ENCODE measurements around the gene FBN3.

The FBN3 gene

DNA sequence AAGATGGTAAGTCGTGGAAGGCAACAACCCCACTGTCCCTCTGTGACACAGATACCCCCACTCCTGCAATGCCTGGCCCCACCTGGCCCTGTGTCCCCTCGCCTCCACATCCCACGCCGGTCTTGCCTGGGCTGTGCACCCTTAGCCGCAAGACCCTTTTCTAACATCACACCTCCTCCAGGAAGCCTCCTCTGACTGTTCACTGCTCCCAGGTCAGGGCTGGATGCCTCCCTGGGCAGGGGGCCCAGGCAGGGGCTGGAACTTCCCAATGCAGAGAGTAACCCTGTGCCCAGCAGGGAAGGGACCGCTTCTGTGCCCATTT is 1.3 kb downstream of the FBN3 start:
- DNase-seq, result no peak

DNA sequence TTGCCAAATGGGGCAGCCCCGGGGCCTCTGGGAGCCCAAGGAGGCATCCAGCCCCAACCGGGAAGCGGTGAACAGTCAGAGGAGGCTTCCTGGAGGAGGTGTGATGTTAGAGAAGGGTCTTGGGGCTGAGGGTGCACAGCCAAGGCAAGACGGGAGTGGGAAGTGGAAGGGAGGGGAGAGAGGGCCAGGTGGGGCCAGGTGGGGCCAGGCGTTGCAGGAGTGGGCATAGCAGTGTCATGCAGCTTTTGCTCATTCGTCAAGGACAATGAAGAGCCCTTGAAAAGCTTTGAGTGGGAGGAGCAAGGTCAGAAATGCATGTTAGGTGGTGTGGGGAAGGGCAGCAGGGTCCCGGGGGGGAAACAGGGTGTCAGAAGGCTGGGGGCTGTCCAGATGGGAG is 1.8 kb downstream of the FBN3 start:
- DNase-seq, result no peak

DNA sequence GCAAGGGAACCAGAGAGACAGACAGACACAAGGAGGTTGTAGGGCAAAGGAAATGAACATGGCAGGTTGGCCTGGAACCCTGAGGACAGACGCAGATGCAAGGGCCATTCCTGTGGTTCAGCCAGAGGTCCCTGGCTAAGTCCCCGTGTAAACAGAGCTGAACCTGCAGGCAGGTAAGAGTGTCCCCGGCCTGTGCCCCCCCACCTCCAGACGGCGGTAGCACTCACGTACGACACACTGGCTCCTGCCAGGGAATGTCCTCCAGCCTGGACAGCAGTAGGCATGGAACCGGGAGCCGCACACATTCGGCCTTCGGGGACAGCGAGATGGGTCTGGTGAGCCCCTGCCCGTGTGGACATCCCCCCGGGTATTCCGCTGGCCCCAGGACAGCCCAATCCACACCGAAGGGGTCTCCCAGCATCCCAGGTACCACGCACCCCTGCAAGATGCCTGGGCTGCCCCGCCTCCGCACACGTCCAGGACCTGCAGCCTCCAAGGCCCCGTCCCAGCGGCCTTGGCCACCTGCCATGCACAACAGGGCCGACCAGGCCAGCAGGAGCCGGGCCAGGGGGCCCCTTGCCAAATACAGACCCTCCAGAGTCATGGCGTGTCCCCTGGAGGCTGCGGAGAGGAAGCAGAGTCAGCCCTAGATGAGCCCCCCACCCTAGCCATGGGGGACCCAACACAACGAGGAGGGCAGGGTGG is 2.4 kb downstream of the FBN3 start:
- DNase-seq, result no peak

DNA sequence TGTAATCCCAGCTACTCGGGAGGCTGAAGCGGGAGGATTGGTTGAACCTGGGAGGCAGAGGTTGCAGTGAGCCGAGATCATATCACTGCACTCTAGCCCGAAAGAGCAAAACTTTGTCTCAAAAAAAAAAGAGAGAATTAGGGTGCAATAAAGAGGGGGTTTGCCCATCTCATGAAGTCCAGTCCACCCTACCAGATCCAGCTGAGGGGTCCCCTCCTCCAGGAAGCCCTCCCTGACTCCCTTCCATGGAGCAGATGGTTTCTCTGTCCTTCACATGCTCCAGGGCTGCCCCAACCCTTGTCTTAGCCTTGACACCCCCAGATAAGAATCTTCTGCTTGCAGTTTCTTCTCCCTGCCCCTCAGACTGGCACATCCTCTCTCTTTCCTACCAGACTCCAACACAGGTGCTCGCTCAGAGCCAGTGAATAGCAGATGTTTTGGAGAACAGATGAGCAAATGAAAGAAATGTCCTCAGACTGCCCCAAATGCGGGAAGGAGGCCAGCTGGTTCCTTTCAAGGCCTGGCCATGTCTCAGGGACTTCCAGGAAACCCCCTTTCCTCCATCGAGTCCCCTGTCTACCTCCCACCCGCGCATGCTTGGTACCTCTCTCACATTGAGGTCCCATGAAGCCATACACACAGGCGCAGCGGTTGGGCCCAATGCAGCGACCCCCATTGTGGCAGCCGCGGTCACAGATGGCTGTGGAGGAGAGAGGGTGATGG is 5.0 kb downstream of the FBN3 start:
- no peak for DNase-seq

DNA sequence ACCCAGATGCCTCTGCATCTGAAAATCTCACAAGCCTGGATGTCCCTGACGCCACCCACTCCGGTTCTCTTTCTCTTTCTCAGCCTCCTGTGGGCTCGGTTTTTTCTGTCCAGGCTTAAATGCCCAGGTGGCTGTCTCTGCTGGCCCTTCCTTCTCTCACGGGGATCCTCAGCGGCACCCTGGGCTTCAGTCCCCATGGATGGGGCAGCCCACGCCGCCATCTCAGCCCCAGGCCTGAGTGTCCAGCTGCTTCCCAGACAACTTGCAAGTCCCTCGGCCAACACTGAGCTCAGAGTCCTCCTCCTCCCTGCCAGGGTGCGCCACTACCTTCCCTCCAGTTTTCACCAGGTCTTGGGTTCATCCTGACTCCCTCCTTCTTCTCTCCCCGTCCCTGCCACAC is 6.4 kb downstream of the FBN3 start:
- no peak for DNase-seq

DNA sequence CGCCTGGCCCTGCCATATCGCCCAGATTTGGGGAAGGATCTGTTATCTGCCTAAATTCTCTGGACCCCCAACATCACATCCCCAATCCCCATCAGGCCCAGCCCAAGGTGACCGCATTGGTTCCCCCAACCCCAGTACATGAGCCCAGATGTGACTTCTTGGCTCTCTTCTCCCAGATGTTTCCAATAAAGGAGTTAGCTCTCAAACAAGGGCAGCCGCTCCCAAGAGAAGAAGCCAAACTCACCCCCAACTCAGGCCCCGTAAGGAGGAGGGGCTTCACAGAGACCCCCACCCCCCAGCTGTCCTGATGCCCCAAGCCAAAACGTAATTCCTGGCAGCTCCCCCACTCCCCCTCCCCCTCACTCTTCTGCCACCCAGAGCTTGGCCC is 6.9 kb downstream of the FBN3 start:
- no peak for DNase-seq

DNA sequence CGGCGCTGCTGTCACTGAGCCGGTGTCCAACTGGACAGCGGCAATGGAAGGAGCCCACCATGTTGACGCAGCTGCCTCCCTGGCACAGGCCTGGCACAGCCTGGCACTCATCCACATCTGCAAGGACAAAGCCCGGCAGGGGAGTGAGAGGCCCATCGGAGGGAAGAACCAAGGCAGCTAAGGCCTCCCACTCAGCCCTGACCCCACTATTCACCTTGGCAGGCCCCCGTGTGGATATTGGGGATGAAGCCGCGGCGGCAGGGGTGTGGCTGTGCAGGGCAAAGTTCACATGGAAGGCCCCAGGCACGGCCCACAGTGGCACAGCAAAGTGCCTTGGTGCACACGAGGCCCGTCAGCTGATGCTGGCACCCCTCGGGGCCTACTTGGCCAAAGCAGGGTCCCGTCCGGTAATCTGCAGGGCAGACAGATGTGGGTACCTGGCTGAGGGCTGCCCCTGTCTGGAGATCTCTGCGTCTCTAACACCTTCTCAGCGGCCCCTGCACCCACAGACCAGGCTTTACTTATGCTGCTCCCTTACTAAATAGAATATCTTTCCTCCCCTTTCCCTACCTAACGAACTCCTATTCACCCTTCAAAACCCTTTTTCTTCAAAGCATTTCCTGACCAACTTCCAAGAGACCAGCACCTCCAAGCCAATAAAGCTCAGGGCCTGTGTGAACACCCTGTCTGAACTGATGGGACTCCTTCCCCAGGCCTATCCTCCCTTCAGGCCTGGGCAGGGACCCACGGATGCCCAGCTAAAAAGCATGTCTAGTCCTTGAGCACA is 7.5 kb downstream of the FBN3 start:
- no peak for DNase-seq

DNA sequence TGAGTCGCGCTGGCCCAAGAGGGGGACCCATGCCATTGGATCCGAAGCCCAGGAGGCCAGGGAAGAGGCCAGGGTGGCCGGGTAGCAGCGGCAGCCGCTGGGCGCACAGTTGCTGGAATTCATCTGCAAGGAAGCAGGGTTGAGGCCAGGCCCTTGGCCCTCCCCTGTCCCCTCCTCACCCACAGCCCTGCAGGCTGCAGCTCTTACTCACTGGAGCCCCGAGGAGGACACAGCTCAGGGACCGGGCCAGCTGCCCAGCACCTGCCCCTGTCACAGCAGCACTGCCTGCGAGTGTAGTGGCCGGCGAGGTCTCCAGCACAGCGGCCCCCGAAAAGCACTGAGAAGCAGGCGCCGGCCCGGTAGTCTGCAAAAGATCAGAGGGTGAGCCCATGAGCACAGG is 11.2 kb downstream of the FBN3 start:
- no peak for DNase-seq

DNA sequence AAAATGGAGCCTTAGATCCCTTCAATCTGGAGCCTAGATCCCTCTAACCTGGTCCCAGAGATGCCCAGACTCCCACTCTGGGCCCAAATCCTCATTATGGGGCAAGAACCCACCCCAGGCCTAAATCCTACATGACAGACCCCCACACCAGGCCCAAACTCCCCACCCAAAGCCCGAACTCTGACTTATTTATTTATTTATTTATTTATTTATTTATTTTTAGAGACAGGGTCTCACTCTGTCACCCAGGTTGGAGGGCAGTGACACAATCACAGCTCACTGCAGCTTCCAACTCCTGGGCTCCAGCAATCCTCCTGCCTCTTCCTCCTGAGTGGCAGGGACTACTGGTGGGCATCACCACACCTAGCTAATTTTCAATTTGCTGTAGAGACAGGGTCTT is 12.0 kb downstream of the FBN3 start:
- DNase-seq, result no peak

DNA sequence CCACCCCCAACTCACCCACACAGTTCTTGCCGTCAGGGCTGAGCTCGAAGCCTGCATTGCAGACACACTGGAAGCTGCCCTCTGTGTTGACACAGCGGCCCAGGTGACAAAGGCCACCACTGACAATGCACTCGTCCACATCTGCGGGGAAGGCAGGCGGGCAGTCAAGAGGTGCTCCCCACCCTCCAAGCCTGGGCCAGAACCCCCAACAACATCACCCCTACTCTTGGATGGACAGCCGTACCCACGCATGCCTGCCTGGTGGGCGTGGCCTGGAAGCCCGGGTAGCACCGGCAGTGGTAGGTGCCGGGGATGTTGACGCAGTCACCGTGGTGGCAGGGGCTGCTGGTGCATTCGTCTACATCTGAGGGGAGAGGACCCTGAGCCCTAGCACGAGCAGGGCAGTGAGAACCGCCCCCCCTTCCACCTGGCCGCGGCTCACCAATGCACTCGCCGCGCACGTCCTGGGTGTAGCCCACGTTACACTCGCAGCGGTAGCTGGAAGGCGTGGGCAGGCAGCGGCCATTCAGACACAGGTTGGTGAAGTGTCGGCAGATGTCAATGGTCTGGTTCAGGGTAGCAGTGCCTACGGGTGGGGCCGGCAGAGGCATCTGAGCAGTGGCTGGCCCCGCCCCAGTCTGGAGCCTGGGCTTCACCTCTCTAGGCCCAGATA is 13.3 kb downstream of the FBN3 start:
- DNase-seq, result no peak

DNA sequence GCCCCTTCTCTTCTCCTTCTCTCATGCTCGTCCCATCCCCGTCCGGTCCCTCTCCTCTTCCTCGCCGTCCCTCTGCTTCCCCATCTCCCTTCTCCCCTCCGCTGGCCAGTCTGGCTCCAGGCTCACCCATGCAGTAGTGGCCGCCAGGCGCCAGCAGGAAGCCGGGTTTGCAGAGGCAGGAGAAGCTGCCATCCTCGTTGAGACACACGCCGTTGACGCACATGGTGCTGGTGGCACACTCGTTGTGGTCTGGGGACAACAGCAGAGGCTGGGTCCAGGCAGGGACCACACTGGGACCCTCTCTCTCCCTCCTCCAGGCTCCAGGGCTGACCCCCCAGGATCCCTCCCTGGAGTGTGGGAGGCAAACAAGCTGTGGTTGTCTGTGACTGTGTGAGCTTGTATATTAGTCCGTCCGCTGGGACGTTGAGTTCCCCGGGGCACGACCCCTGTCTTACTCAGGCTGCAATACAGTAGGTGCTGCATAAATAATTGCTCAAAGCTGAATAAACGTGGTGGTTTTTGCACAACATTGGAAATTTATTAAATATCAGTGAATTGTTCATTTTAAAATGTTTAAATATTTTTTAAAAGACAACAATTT is 16.4 kb downstream of the FBN3 start:
- DNase-seq, result no peak

DNA sequence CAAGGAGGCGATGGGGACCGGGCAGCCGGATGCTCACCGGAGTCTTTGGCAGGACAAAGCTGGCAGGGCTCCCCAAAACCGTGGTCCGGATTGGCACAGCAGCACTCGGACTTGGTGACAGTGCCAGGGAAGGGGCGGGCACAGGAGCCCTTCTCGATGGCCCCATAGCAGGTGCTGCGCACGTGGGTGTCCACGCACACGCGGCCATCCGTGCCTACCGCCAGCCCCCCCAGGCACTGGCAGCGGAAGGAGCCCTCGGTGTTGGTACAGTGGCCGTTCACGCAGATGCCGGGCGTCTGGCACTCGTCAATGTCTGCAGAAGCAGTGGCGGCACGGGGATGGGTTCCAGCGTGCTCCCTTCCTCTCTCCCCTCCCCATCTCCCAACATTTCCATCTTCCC is 17.9 kb downstream of the FBN3 start:
- DNase-seq, result no peak

DNA sequence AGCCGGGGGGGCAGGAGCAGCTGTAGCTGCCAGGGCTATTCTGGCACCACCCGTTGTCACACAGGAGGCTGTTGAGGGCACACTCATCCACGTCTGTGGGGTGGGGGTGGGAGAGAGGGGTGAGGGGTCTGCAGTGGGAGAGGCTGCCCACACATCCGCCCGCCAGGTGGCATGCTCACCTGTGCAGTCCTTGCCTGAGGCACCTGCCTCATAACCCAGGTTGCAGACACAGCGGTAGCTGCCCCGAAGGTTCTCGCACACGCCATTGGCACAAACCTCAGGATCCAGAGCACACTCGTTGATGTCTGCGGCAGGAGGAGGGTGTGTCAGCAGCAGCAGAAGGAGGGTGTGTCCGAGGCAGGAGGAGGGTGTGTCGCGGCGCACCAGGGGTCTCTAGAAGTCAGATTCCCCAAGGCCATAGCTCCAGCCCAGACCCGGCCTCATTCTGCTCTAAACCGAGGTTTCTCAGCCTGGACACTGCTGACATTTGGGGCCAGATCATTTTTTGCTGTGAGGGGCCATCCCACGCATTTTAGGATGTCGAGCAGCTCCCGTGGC is 20.3 kb downstream of the FBN3 start:
- no peak for DNase-seq

DNA sequence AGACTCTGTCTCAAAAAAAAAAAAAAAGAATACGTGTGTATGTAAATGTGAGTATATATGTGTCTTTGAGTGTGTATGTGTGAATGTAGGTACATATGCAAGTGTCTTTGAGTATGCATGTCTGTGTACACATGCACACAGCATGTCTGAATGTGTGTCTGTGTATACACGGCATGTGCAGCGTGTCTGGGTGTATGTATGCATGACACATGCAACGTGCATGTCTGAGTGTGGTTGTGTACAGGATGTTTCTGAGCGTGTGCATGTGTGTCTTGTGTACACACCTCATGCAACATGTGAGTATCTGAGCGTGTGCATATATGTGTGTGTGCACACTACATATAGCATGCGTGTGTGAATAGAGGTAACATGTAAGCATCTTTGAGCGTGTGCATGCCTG is 20.8 kb downstream of the FBN3 start:
- DNase-seq, result no peak

DNA sequence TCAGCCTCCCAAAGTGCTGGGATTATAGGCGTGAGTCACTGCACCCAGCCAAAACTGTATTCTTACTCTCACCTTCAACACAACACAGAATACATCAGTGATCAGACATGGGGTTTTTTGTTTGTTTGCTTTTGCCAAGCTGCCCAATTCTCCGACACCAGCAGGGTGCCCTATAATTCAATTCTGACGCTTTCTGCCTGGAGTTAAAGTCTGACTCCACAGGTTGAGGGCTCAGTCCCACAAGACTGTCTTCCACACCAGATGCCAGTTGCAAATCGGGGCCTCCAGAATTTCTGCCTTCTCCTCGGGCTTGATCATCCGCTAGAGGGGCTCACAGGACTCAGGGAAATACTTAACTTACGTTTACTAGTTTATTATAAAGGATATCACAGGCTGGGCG is 22.1 kb downstream of the FBN3 start:
- DNase-seq, result no peak

DNA sequence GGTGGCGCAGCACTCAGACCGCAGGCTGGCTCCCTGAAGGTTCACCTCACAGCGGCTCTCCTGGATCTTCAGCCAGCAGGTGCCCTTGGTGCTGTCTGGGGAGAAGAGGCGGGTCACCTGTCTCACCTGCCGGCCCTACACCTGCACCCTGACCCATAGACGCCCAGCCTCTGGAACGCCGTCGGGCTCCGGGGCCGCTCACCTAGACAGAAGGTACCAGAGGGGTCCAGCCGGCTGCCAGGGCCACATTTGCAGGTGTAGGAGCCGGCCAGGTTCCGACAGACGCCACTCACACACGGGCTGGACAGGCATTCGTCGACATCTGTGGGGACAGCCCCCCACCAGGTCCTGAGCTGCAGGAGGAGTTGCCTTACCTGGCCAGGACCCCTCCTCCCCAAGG is 22.9 kb downstream of the FBN3 start:
- no peak for DNase-seq

DNA sequence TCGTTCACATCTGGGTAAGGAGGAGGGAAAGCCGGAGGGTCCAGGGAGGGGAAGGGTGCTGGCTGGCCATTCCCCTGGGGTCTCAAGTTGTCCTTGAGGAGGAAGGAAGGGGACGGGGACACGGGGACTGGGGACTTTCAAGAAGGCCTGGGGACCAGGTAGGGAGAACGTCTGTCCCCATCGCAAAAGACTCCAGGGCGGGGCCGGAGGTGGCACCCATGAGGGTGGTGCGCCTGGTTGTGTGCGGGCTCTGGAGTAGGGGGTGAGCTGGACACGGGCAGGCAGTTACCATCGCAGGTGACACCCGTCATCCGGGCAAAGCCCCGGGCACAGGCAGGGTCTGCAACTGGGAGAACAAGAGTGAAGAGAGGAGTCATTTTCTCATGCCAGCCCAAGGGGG is 23.4 kb downstream of the FBN3 start:
- DNase-seq, result no peak

DNA sequence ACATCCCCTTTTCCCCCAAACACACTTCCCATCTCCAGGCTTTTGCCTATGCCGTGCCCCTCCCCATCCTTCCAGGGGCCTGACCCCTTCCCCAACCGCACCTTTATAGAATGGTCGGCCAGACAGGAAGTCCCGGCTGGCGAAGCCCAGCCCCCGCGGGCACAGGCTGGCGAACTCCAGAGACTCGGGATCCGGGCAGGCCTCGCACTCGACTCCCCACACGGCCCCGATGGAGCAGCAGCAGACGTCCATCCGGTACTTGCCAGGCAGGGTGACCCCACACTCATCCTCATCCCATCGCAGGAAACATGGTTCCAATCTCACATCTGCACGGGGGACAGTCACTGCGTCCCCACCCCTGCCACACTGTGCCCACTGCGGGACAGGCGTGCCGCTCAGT is 25.7 kb downstream of the FBN3 start:
- DNase-seq, result no peak

DNA sequence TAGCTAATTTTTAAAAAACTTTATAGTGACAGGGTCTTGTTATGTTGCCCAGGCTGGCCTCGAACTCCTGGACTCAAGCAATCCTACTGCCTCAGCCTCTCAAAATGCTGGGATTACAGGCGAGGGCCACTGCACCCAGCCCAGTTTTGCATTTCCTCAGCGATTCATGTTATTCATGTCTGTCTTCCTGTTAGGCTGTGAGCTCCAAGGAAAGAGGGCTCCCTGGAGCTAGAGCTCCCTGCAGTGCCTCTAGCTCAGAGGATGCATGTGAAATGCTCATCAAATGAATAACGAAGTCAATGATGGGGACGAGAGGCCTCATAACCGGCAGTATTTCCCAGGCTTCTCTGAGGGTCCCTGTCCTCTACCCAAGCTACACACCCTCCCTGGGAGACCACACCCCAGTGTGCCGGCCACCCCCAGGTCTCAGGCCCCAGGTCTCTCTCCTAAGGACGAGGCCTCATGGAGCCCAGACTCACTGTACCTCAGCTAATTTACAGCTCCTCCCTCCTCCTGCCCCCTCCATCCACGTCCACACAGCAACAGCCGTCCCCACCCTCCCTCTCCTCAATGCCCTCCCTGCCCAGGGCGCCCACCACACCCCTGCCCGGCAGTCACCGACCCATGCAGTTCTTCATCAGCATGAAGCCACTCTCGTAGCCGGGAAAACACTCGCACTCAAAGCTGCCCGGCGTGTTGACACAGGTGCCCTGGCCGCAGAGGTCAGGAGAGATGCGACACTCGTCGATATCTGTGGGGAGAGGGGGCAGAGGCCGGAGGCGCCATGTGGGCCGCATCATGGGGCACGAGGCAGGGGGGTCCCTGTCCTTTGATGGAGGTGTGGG is 28.5 kb downstream of the FBN3 start:
- no peak for DNase-seq

DNA sequence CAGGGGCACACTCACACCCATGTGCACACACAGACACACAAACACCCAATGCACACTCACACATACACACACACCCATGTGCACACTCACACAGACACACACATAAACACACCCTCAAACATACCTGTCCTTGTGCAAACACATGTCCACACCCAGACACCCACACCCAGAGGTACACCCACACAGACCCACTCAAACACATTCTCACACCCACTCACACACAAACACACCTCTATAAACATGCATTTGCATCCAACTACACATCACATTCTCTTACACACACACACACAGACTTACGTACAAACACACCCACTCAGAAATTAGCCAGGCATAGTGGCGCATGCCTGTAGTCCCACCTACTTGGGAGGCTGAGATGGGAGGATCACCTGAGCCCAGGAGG is 31.4 kb downstream of the FBN3 start:
- DNase-seq, result no peak

DNA sequence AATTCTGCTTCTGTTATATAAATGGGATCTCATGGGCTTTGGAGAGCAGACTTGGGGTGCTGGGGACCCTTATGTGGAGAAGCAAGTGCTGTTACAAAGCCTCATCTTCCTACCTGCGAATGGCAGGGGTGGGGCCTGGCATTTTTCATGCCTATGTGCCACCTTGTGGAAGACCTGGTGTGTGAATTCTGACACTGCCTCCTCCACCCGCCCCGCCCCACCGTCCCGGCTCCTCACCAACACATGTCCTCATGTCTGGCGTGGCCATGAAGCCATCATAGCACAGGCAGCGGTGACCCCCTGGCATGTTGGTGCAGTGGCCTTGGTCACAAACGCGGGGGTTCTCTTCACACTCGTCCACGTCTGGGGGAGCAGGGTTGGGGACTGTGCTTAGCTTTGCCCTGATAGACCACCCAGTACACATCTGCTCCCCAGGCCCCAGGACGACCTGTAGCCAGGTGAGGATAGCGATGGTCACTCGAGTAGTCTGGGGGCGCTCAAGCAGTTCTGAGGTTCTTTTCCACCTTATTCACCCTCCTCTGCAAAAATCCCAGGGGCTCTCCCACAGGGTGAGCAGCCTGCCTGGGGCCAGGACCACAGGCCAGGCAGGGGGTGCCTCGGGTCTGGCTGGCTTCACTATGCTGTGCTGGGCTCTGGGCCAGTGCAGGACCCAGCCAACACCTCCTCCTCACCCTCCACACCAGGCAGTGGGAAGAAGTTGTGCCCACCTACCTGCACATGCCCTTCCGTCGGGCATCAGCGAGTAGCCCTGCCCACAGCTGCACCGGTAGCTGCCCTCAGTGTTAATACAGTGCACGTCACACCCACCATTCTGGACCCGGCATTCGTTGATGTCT is 32.7 kb downstream of the FBN3 start:
- no peak for DNase-seq
